Fibroblast of mammary gland (primary cell): ENCODE results near the gene PLCB4.
A peak's percentile ranks its signal among the peaks of the same experiment; 100 is the strongest.

Experiments used
- DNase-seq: peaks from one replicate; pipeline ENCODE4 v3.0.0-alpha.2; 2010; ENCODE audit warnings: low read depth
- H3K4me3 ChIP-seq: 2 replicates; pipeline ENCODE4 v1.5.1; 2011; ENCODE audit warnings: low read depth, mild to moderate bottlenecking, low read length, moderate library complexity; ENCODE audit not compliant: control insufficient read depth
- CTCF ChIP-seq: conservative IDR thresholded peaks from 2 replicates; pipeline ENCODE4 v1.5.1; 2011; ENCODE audit warnings: low read depth, low read length, inconsistent platforms; ENCODE audit not compliant: control insufficient read depth, insufficient read depth

PLCB4 gene

GRCh38 chr20:9052136-9052535, 16.8 kb upstream of the PLCB4 start:
- no peak for DNase-seq
- no peak for TF ChIP-seq CTCF
- no peak overlapping the region for H3K4me3 ChIP-seq

- H3K4me3 ChIP-seq = no peak overlapping the region
- TF ChIP-seq CTCF = no peak
Measured at GRCh38 chr20:9053108-9053507, 15.8 kb upstream of the PLCB4 start.

GRCh38 chr20:9054176-9054575, 14.7 kb upstream of the PLCB4 start:
- no peak for TF ChIP-seq CTCF
- no peak overlapping the region for H3K4me3 ChIP-seq
- DNase-seq = peak; percentile 53

More at GRCh38 chr20:9053108-9053507, 15.8 kb upstream of the PLCB4 start:
- DNase-seq = no peak

GRCh38 chr20:9059931-9060330, 9.0 kb upstream of the PLCB4 start:
- DNase-seq = peak; percentile 60
- no peak overlapping the region for H3K4me3 ChIP-seq
- no peak for TF ChIP-seq CTCF

- no peak for TF ChIP-seq CTCF
- no peak for DNase-seq
- H3K4me3 ChIP-seq = no peak overlapping the region
Measured at GRCh38 chr20:9061434-9061833, 7.5 kb upstream of the PLCB4 start.

- no peak overlapping the region for H3K4me3 ChIP-seq
- no peak for DNase-seq
- TF ChIP-seq CTCF = no peak
Measured at GRCh38 chr20:9062066-9062465, 6.8 kb upstream of the PLCB4 start.

- TF ChIP-seq CTCF = no peak
- H3K4me3 ChIP-seq = no peak overlapping the region
- peak; percentile 54 for DNase-seq
Measured at GRCh38 chr20:9066191-9066590, 2.7 kb upstream of the PLCB4 start.
